NCI-H1092 treated with DMSO at 0.1 percent for 48 hours (cell line): ENCODE results near the gene APH1B.

Experiments
- DNase-seq: peaks from one replicate; lab custom pipeline; 2025; lab: John Stamatoyannopoulos, UW

APH1B gene

DNA sequence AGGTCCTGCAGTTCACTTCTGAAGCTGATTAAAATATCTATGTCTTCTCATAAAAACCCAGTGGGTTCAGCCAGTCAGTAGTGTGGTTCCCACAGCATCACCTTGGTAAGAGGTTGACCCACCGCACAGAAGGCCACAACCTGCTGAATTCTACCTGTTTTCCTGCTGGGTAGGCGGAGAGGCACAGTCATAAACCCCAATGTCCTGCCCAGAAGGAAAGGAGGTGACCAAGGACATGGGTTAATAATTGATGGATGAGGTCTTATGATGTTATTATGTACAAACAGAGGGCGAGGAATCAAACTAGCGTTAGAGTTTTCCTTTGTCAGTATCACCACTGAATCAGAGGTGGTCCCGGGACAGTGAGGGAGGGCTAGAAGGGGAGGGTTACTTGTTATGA lies 76.5 kb downstream of the APH1B start:
- DNase-seq: no peak

GRCh38 chr15:63354821-63355650 lies 77.6 kb downstream of the APH1B start:
- DNase-seq: no peak

DNA sequence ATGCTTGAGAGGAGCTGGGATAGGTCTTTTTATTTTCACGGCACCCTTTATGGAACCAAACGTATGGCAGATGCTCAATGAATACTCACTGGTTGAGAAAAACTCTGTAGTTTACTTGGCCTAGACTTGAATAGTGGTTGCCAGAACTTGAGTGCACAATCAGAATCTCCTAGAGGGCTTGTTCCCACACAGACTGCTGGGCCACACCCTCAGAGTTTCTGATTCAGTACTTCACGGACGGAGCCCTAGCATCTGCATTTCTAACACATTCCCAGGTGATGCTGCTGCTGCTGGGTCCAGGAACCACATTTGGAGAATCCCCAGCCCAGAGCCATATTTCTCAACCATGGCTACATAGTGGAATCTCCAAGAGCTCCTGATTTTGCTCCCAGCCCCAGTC lies 79.7 kb downstream of the APH1B start:
- DNase-seq: no peak

DNA sequence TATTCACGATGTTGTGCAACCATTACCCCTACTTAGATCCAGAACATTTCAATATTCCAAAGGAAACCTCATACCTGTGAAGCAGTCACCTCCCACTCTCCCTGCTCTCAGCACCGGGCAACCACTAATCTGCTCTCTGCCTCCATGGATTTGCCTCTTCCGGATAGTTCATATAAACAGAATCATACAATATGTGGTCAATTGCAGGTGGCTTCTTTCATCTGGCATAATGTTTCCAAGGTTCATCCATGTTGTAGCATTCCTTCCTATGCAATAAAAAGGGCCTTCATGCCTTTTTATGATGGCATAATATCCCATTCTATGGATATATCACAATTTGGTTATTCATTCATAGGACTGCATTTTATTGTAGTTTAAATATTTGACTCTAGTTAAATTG lies 80.3 kb downstream of the APH1B start:
- no peak for DNase-seq

DNA sequence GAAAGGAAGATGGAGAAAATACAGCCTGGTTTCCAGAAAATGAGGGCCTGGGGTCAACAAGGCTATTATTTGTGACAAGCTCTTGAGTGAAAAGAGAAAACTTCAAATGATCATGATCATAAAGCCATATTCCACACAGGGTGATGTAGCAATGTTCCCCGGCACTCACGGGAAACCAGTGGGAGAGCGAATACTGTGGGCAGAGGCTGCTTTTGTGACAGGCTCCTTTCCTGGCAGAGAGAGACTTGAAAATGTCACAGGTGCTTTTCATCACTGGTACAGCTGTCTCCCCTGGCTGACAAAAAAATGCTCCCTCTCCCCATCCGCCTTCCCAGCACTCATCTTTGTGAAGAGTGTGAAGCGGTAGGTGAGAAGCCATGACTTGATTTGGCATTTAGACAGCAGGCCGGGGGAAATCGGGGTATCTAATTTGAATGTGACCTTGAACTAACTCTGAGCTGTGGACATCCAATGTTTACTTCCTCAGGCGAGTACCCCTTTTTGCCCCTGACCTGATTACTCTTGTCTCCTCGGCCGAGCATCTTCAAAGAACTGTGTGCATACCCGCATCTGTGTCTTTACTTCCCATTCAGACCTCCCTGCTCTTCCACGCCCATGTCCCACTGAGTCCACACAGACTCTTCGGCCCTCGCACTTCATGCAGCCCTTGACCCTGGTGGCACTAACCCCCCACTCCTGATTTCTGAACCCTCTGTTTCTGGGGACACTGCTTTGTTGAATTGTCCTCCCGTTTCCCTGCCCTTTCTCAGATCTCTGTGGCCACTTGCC lies 81.0 kb downstream of the APH1B start:
- DNase-seq: no peak
